OCI-LY7 (cell line): ENCODE data around the gene NGEF.

Source experiments
- CTCF ChIP-seq: fragments of 200-600 bp; sonication (generic); conservative IDR thresholded peaks from 2 replicates; pipeline ENCODE4 v1.5.1; 2014; ENCODE audit warnings: mild to moderate bottlenecking, antibody characterized with exemption, low read length, moderate library complexity, mixed read lengths
- EZH2phosphoT487 ChIP-seq: fragments of 200-600 bp; sonication (generic); IDR thresholded peaks from 2 replicates; pipeline ENCODE4 v1.6.1; 2018; ENCODE audit warnings: low read depth, borderline replicate concordance, mild to moderate bottlenecking, mixed run types, antibody characterized with exemption, low read length, moderate library complexity, mixed read lengths

GRCh38 chr2:232901736-232902578 lies 111.1 kb downstream of the NGEF start:
- TF ChIP-seq CTCF: no peak
- TF ChIP-seq EZH2phosphoT487: no peak
